HUES48 (cell line): Measurements from ENCODE around the gene IQUB.
"Not testable (repeated sequence)": the region's sequence is repeated elsewhere in the genome, so short reads cannot be mapped to it uniquely, and the experiment has no call there.

Experiments
- H3K27ac ChIP-seq: one replicate; pipeline ENCODE4 v1.7.0; 2013; ENCODE audit warnings: low read depth, low read length, inconsistent platforms
- H3K27me3 ChIP-seq: 2 replicates; pipeline ENCODE4 v1.6.1; 2013; ENCODE audit warnings: mild to moderate bottlenecking, low read length; ENCODE audit not compliant: control insufficient read depth, insufficient read depth
- H3K36me3 ChIP-seq: 2 replicates; pipeline ENCODE4 v1.6.1; 2013; ENCODE audit warnings: low read length; ENCODE audit not compliant: control insufficient read depth, insufficient read depth
- H3K4me1 ChIP-seq: 2 replicates; pipeline ENCODE4 v1.6.1; 2013; ENCODE audit warnings: mild to moderate bottlenecking, low read length; ENCODE audit not compliant: control insufficient read depth, insufficient read depth
- H3K4me3 ChIP-seq: 2 replicates; pipeline ENCODE4 v1.5.1; 2013; ENCODE audit warnings: mild to moderate bottlenecking, low read depth, low read length
- H3K9ac ChIP-seq: 2 replicates; pipeline ENCODE4 v1.6.1; 2013; ENCODE audit warnings: mild to moderate bottlenecking, low read depth, low read length, moderate library complexity
- H3K9me3 ChIP-seq: 2 replicates; pipeline ENCODE4 v1.6.1; 2013; ENCODE audit warnings: low read length; ENCODE audit not compliant: control insufficient read depth, insufficient read depth

The IQUB gene

GRCh38 chr7:123539871-123540270 is 5.5 kb upstream of the IQUB start:
- no peaks in the 10 kb centered on the region for H3K27me3 ChIP-seq
- H3K9ac ChIP-seq: no peak overlapping the region
- no peak overlapping the region for H3K4me3 ChIP-seq
- no peak overlapping the region for H3K27ac ChIP-seq
- H3K9me3 ChIP-seq: no peaks in the 10 kb centered on the region
- no peaks in the 10 kb centered on the region for H3K4me1 ChIP-seq
- peaks cover 8% of the 10 kb centered on the region for H3K36me3 ChIP-seq

- Histone ChIP-seq H3K27ac (no peak overlapping the region), H3K4me1 (peaks cover 1% of the 10 kb centered on the region; the same call in 1 of the 2 replicates), H3K9me3 (no peaks in the 10 kb centered on the region), H3K27me3 (peaks cover 2% of the 10 kb centered on the region; the same call in 1 of the 2 replicates), H3K36me3 (peaks cover 7% of the 10 kb centered on the region), H3K4me3 (no peak overlapping the region), H3K9ac (no peak overlapping the region)
These were observed 4.5 kb upstream of the IQUB start for GRCh38 chr7:123538897-123539296.

GRCh38 chr7:123538189-123538714 is 3.9 kb upstream of the IQUB start:
- H3K4me1 ChIP-seq: peaks cover 8% of the 10 kb centered on the region
- H3K27me3 ChIP-seq: peaks cover 8% of the 10 kb centered on the region
- H3K9me3 ChIP-seq: no peaks in the 10 kb centered on the region
- H3K9ac ChIP-seq: no peak overlapping the region
- H3K4me3 ChIP-seq: no peak overlapping the region
- no peak overlapping the region for H3K27ac ChIP-seq
- peaks cover 2% of the 10 kb centered on the region; the same call in 1 of the 2 replicates for H3K36me3 ChIP-seq

GRCh38 chr7:123537026-123537642 is 2.7 kb upstream of the IQUB start:
- no peak overlapping the region for H3K27ac ChIP-seq
- no peaks in the 10 kb centered on the region for H3K9me3 ChIP-seq
- no peak overlapping the region for H3K9ac ChIP-seq

GRCh38 chr7:123535517-123535916 is 1.1 kb upstream of the IQUB start:
- Histone ChIP-seq H3K4me1 (peaks cover 10% of the 10 kb centered on the region), H3K9me3 (no peaks in the 10 kb centered on the region), H3K27ac (no peak overlapping the region), H3K27me3 (peaks cover 11% of the 10 kb centered on the region), H3K36me3 (no peaks in the 10 kb centered on the region), H3K9ac (no peak overlapping the region), H3K4me3 (peak overlapping the region; percentile 83; the same call in 1 of the 2 replicates)

More at GRCh38 chr7:123537026-123537642, 2.7 kb upstream of the IQUB start:
- H3K4me3 ChIP-seq: no peak overlapping the region
- peaks cover 10% of the 10 kb centered on the region for H3K4me1 ChIP-seq
- peaks cover 11% of the 10 kb centered on the region for H3K27me3 ChIP-seq
- no peaks in the 10 kb centered on the region for H3K36me3 ChIP-seq

- Histone ChIP-seq H3K36me3 (no peaks in the 10 kb centered on the region), H3K27me3 (peaks cover 11% of the 10 kb centered on the region), H3K9me3 (no peaks in the 10 kb centered on the region), H3K4me1 (peaks cover 10% of the 10 kb centered on the region), H3K9ac (0 out of 2 replicates have a peak overlapping the region, but pooled peaks have one; percentile 10), H3K4me3 (peak overlapping the region; percentile 97), H3K27ac (peak overlapping the region; percentile 68)
These were observed 439 bp downstream of the IQUB start for GRCh38 chr7:123533929-123534382.

GRCh38 chr7:123533553-123533917 is 860 bp downstream of the IQUB start:
- Histone ChIP-seq H3K27ac (no peak overlapping the region), H3K9me3 (no peaks in the 10 kb centered on the region), H3K4me3 (peak overlapping the region; percentile 97), H3K4me1 (peaks cover 11% of the 10 kb centered on the region), H3K36me3 (no peaks in the 10 kb centered on the region), H3K9ac (no peak overlapping the region), H3K27me3 (peaks cover 11% of the 10 kb centered on the region)

- not testable (repeated sequence) for H3K27ac ChIP-seq, H3K9ac ChIP-seq, H3K36me3 ChIP-seq, H3K9me3 ChIP-seq
- peak overlapping the region; percentile 53 for H3K4me3 ChIP-seq
- peaks cover 11% of the 10 kb centered on the region for H3K27me3 ChIP-seq
- peaks cover 13% of the 10 kb centered on the region for H3K4me1 ChIP-seq
These were observed 1.4 kb downstream of the IQUB start for GRCh38 chr7:123532788-123533552.

- peaks cover 11% of the 10 kb centered on the region for H3K27me3 ChIP-seq
- not testable (repeated sequence) for H3K36me3 ChIP-seq, H3K9me3 ChIP-seq, H3K27ac ChIP-seq, H3K9ac ChIP-seq
- peaks cover 13% of the 10 kb centered on the region for H3K4me1 ChIP-seq
- peak overlapping the region; percentile 53 for H3K4me3 ChIP-seq
These were observed 2.1 kb downstream of the IQUB start for GRCh38 chr7:123532343-123532742.

- H3K9ac ChIP-seq, H3K4me3 ChIP-seq, H3K9me3 ChIP-seq, H3K27ac ChIP-seq, H3K36me3 ChIP-seq: not testable (repeated sequence)
- H3K27me3 ChIP-seq: peaks cover 11% of the 10 kb centered on the region
- peaks cover 13% of the 10 kb centered on the region for H3K4me1 ChIP-seq
These were observed 4.3 kb downstream of the IQUB start for GRCh38 chr7:123530035-123530591.

GRCh38 chr7:123528265-123528664 is 6.1 kb downstream of the IQUB start:
- no peak overlapping the region for H3K27ac ChIP-seq
- H3K9ac ChIP-seq: no peak overlapping the region
- H3K27me3 ChIP-seq: peaks cover 3% of the 10 kb centered on the region
- no peaks in the 10 kb centered on the region for H3K36me3 ChIP-seq
- H3K4me3 ChIP-seq: peak overlapping the region; percentile 51
- no peaks in the 10 kb centered on the region; the same call in 1 of the 2 replicates for H3K9me3 ChIP-seq
- peaks cover 6% of the 10 kb centered on the region for H3K4me1 ChIP-seq
